Ramos (cell line): ENCODE measurements around the gene PSMB5.

Source experiments
- in situ Hi-C: fragments of 300-500 bp; cut with MboI; formaldehyde crosslinking; loops from one replicate; pipeline ENCODE4 v1.14.3; 2022; ENCODE audit warnings: low sequenced_read_pairs; ENCODE audit not compliant: unreplicated experiment

PSMB5 gene

DNA sequence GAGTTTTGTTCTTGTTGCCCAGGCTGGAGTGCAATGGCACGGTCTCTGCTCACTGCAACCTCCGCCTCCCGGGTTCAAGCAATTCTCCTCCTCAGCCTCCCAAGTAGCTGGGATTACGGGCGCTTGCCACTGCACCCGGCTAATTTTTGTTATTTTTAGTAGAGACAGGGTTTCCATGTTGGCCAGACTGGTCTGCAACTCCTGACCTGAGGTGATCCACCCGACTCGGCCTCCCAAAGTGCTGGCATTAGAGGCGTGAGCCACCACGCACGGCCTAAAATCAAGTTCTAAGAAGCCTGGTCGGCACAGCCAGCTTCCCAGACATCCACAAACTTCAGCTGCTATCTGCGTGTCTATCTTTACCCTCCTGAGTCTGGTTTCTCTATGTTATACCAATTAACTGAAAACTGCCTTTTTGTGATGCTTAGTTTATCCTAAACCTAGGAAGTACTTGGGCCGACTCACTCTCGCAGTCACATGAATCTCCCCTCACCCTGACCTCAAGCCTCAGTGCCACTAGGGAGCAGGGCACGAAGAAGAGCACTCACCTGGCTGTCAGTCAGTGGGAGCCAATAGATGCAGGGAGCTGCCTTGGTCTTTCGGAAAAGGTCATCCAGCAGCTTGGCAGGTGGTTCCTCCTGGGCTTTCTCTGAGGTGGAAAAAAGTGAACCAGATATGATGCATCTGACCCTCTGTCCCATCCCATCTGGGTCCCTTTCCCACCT, 26.0 kb upstream of the PSMB5 start:
- in situ Hi-C loops, result no loop called here

DNA sequence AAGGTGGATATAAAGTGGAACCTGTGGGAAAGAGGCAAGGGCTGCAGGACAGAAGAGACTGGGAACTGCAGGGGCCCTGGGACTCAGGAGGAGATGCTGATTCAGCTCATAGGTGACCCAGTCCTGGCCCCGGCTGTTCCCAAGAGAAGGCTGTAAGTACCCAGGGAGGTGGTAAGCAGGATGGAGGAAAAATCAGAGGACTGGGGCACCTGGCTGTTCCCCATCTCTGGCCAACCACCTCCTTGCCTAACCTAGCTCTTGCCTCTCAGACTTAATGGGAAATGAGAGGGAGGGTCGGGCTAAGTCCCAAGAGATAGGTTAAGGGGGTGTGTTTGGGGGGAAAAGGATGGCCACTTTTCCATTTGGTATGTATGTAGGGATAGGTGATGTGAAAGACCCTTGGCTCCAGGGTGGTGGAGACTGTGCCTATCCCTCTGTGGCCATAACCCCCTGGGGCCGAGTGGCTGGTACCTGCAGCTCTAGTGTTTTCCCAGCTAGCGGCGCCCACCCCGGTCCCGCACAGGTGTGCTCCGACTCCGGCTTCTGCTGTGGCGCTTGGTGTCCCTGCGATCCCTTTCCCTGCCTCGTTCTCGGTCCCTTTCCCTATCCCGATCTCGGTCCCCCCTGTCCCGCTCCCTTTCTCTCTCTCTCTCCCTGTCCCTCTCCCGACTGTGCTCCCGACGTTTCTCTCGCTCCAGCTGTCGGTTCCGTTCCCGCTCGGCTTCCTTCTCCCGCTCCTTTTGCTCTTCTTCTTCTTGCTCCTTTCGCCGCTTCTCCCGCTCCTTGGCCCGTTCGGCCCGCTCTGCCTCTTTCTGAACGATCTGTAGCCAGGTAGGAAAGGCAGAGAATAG, 24.2 kb upstream of the PSMB5 start:
- in situ Hi-C loops, result loop anchor here (10.0 kb wide), 1 partner anchor 484 kb away; no protein-coding TSS in a partner anchor

DNA sequence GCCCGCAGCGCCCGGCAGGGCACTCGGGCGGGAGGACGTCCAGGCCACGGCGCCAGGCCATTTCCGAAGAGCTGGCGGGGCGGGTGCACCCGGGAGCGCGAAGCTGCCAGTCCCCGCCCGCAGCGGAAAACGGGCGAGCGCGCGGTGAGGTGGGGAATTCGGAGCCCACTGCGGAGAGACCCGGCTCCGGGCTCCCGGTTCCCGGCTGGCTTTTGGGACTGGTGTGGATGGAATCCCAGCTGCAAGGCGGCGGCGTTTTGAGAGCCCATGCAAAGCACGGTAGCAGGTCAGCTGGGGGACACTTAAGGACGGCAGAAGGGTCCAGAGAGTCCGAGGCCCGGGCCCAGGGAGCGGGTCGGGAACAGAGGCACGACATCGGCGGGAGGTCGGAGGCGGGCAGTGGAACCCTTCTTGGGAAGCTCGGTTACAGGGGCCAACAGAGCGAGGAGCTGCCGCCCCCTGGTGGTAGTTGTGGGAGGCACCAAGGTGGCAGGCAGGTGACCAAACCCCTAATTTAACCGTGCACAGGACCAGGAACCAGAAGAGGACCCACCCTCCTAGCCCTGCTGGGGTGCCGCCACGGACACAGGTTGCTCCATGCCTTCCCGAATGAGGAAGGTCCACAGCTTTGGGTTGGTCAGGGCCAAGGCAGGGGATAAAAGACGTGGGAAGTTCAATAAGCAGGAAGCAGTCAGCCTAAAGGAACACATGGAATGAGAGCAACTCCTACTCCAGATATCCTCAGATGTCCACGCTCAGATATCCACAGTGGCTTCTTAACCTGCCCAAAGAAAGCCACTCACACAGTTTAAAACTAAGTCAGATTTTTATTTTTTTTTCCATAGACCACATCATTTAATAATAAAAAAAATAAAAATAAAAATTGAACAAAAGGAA, 23.3 kb upstream of the PSMB5 start:
- in situ Hi-C loops, result loop anchor here (10.0 kb wide), 1 partner anchor 483 kb away; no protein-coding TSS in a partner anchor

DNA sequence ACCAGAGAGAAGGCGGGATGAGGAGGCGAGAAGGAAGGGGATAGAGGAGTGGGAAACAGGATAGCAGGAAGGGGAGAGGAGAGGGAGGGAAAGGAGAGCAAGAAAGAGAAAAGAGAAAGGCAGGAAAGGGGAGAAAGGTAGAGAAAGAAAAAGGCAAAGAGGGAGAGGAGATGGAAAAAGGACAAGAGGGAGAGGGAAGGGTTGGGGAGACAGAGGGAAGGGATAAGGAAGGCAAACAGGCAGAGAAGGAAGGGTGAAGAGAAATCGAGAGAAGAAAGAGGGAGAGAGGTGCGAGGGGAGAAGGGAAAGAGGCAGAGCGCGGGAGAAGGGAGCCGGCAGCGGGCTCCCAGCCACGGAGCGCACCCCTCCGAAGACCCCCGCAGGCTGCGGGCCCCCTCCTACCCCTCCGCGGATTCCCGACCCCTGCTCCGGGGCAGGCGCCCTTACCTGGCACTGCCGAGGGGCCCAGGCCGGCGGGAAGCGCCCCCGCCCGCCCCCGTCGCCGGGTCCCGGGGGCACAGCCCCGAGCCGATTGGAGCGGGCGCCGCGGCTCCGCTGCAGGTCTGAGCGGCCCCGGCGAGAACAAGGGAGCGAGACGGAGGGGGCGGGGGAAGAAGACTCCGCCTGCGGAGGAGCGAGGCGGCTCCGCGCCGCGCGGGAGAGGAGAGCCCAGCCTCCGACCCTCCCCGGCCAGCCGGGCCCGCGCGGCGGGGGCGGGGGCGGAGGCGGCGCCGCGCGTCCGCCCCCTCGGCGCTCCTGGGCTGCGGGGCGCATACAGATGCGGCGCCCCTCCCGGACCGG, 22.5 kb upstream of the PSMB5 start, which contains the start of gene CDH24:
Gene CDH24 (minus strand): TSS at position 565 of the 801 bp plus-strand sequence. CDS start 1,787 bp downstream, outside the sequence.
- in situ Hi-C loops, result loop anchor here (10.0 kb wide), 1 partner anchor 482 kb away; no protein-coding TSS in a partner anchor

DNA sequence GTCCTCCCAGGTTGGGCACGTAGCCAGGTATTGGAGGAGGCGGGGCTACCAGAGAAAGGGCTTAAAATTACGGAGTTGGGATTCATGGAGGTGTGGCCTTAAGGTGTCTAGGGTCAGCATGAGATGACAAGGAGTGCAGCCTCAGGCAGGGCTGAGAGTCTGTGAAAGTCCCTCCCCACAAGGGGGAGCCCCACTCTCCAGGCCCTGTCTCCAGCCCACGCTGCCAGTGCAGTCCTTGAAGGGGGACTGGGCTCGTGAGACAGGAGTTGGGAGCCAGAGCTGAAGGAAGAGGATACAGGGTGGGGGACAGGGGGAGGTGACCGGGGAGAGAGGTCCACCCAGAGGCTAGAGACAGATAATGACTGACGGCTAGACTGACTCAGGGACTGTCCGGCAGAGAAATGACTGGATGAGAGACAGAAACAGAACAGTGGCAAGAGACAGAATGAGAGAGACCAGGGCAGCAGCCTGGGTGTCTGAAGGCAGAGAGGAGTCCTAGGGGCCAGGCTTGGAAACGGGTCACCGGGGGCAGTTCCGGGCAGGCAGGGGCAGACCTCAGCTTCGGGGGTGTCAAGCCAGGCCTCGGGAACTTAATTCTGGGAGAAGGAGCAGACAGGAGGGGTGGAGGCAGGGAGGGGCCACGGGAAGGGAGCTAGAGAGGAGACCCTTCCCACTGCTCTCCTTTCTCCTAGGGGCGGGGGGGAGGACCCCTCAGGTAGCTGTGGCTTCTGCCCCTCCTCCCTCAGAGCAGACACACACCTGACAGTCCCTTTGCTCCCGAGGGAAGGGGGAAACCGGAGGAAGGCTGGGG, 21.6 kb upstream of the PSMB5 start:
- in situ Hi-C loops, result loop anchor here (10.0 kb wide), 1 partner anchor 482 kb away; no protein-coding TSS in a partner anchor

DNA sequence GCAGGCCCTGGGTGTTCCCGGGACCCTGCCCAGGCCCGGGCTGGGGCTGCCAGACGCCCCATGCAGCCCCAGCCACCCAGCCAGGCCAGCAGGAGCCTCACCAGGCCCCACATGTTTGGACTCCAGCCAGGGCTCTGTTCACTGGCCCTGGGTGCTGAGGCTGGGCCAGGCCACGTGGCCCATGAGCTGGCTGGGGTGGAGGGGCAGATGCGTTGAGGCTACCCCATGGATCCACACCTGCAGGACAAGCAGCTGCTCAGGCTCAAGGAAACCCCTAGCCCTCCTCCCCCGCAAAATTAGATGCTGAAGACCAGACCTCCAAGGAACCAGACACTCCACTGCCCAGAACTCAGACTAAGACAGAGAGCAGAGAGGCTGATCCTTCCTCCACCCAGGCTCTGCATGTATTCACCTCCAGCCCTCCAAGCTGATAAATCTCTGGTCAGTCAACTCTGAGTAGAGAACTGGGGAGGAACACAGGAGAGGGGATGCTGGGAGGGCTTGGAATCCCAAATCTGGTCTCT, 21.0 kb upstream of the PSMB5 start:
- in situ Hi-C loops, result loop anchor here (10.0 kb wide), 1 partner anchor 481 kb away; no protein-coding TSS in a partner anchor

DNA sequence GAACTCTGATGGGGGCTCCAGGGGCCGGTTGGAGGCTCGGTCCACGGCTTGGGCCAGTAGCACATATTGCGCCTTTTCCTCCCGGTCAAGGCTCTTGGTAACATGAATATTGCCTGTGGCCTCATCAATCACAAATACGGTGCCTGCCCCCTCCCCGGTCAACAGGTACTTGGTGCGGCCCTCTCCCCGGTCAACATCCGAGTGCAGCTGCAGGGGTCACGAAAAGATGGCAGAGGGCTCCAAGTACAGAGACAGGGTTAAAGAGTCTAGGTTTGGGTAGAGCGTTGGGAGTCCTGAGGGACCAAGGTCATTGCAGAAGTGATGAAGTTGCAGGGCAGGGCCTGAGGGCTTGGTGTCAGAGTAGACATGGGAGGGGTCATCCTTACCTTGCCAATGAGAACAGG, 20.4 kb upstream of the PSMB5 start:
- in situ Hi-C loops, result loop anchor here (10.0 kb wide), 1 partner anchor 480 kb away; no protein-coding TSS in a partner anchor

DNA sequence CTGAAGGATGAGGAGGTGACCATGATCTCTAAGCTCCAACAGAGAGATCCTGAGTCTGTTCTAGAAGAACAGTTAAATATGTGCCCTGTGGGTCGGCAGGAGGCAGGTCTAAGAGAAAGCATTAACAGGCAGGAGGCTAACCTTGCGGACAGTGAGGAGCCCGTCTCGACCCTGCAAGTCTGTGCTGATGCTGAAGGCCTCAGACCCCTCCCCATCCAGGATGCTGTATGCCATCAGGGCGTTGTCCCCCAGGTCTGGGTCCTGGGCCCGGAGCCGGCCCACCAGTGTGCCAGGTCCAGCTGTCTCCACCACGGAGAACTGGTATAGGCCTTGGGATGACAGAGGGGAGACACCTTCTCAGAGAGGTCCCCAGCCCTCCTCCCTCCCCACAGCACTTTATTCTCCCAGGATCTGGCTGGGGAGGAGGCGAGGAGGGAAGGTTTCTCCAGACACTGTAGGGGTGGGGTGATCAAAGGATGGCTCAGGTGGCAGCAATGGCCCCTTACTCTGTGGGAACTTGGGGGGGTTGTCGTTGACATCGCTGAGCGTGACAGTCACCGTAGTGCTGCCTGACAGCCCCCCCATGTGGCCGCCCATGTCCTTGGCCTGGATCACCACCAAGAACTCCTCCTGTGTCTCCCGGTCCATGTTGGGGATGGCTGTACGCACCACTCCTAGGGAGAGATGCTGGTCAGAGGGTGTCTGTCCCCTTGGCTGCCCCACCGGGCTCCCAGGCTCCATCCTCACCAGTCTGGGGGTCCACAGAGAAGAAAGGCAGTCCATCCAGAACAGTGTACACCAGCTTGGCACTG, 19.5 kb upstream of the PSMB5 start:
- in situ Hi-C loops, result loop anchor here (5.0 to 10.0 kb wide), 3 partner anchors 67 to 667 kb away; no protein-coding TSS in a partner anchor

DNA sequence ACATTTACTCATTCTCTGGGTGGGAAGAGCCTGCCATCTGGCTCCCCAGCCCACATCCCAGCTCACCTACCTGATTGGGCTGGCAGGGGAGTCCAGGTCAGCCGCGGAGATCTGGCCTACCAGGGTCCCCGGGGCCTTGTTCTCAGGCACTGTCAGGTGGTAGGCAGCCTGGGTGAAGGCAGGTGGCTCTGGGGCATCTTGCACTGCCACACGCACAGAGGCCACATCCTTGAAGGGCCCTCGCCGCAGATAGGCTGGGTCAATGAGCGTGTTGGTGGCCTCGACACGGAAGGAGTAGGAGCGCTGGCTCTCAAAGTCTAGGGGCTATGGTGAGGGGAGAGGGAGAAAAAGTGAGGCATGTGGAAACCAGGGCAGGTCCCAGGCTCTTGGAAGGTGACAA, 18.7 kb upstream of the PSMB5 start:
- in situ Hi-C loops, result loop anchor here (5.0 to 10.0 kb wide), 3 partner anchors 66 to 666 kb away; no protein-coding TSS in a partner anchor

DNA sequence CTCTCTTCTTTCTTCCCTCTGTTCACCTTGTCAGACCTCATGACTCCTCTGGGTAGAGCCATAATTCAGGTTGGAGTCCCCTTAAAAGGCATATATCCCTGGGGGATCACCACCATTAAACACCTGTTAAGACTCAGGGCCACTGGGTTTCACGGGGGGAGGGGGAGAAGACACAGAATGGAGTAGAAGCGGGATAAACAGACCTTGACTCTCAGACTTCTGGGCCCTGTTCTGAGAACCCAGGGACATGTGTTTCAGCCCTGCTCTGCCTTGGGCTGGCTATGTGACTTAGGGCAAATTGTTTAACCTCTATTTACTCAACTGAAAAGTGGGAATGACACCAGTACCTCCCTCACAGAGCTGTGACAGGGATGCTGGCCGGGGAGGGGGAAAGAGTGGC, 18.0 kb upstream of the PSMB5 start:
- in situ Hi-C loops, result loop anchor here (5.0 to 10.0 kb wide), 3 partner anchors 65 to 665 kb away; no protein-coding TSS in a partner anchor

DNA sequence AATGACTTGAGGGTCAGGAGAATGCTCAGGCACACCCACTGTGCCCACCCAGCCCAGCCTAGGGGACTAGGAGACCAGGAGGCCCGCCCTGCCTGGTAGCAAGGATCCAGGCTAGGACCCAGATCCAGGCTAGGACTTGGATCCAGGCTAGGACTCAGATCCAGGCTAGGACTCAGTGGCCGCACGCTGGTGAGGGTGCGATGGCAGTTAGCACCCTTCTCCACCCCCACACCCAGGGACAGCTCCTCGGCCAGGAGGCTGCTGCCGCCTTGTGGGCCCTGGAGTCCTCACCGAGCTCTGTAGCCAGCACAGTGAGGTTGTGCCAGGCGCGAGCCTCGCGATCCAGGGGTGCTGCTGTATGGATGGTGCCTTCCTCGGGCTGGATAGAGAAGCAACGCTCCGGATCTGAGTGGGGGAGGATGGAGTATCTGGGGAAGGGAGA, 17.5 kb upstream of the PSMB5 start:
- in situ Hi-C loops, result loop anchor here (5.0 to 10.0 kb wide), 3 partner anchors 65 to 665 kb away; no protein-coding TSS in a partner anchor

DNA sequence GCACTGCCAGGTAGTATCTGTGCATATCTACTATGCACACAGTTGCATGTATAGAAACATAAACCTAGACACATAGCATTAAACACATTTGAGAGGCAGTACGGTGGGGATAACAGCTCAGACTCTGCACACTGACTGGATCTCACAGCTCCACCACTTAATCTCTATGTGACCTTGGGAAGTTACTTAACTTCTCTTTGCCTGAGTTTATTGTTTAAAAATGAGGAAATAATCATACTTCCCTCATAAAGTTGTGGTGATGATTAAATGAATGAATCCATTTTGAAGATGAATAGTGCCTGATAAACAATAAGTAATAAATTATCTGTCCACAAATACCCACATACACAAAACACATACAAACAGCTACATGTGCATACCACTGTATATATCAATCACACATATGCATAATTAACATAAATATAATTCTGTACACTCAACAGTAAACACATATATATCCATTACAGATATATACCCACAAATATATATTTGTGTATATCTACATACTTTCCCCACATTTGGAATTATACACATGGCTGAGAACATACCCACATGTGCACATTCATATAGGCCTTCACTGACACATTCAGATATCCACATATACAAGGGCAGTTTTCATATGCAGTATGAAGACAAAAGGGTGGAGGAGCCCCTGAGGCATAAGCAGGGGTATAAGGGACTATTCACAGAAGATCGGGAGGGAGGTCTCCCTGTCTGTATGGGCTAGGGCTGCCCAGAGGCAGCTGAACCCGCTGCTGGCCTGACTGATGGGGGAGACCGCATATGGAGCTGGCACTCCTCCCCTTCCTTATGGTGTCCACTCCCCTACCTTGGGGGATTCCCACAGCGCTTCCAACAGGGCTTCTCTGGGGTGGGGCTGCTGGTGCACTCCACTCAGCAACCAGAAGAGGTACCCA, 16.7 kb upstream of the PSMB5 start:
- in situ Hi-C loops, result loop anchor here (5.0 to 10.0 kb wide), 3 partner anchors 64 to 664 kb away; no protein-coding TSS in a partner anchor

DNA sequence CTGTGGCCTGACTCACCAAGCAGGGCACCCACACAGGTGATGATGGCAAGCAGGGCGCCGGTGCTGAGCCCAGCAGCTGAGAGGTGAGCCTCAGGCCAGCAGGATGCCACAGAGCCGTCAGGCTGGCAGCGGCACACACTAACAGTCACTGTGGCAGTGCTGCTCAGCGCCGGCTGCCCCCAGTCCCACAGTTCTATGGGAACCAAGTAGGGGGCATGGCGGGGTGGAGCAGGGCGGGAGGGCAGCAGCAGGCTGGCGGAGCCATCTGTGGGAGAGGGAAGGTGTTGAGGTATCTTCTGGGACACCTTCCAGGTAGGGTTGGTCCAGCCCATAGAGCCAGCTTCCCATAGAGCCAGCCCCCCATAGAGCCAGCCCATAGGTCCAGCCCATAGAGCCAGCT, 14.3 kb upstream of the PSMB5 start:
- in situ Hi-C loops, result no loop called here

DNA sequence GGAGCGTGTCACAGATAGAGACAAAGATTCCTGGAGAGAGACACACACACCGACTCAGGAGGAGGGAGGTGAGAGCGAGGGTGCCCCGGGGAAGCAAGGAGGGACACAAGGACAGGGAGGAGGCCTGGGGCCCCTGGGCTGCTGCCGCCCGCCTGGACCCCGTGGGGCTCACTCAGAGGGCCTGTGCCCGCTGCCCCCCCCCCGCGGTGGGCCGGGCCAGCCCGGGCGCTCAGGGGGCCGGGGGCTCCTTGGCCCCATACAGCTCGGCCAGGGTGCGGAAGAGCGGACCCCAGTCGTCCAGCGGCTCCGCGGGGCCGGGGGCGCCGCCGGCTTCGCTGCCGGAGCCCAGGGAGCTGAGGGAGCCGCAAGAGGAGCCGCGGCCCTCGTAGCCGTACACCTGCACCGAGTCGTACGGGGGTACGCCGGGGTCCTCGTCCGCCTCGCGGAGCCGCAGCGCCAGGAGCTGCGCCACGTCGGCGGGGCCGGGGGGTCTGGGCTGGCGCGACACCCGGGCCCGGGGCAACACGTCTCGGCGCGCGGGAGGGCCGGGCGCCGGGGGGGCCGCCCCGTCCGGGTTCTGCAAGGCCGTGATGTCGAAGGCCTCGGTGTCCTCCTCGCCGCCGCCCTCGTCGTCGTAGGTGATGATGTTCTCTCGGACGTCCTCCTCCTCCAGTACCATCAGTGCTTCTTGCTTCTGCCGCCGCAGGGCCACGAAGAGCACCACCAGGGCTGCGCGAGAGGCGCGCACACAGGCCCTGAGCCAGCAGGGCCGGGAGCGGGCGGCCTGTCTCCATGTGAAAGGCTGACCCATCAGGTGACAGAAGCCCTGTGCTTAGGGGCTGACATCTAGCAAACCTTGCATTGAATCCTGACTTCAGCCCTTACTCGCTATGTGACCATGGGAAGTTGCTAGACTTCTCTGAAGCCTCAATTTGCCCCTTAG, 13.3 kb upstream of the PSMB5 start:
- in situ Hi-C loops, result no loop called here
